Measurements from ENCODE around the gene PDIA3.
"Not testable (repeated sequence)": the region's sequence is repeated elsewhere in the genome, so short reads cannot be mapped to it uniquely, and the experiment has no call there.

DNA sequence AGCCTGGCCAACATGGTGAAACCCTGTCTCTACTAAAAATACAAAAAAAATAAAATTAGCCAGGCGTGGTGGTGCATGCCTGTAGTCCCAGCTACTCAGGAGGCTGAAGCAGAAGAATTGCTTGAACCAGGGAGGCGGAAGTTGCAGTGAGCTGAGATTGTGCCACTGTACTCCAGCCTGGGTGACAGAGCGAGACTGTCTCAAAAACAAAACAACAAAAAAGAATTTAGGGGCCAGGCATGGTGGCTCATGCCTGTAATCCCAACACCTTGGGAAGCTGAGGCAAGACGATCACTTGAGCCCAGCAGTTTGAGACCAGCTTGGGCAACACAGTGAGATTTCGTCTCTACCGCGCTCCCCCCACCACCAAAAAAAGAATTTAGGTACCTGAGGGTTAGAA lies 56.4 kb downstream of the PDIA3 start:
- TF ChIP-seq, protein P1, sequence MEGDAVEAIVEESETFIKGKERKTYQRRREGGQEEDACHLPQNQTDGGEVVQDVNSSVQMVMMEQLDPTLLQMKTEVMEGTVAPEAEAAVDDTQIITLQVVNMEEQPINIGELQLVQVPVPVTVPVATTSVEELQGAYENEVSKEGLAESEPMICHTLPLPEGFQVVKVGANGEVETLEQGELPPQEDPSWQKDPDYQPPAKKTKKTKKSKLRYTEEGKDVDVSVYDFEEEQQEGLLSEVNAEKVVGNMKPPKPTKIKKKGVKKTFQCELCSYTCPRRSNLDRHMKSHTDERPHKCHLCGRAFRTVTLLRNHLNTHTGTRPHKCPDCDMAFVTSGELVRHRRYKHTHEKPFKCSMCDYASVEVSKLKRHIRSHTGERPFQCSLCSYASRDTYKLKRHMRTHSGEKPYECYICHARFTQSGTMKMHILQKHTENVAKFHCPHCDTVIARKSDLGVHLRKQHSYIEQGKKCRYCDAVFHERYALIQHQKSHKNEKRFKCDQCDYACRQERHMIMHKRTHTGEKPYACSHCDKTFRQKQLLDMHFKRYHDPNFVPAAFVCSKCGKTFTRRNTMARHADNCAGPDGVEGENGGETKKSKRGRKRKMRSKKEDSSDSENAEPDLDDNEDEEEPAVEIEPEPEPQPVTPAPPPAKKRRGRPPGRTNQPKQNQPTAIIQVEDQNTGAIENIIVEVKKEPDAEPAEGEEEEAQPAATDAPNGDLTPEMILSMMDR (IDR thresholded peaks at IDR 0.05), result not testable (repeated sequence)
- TF ChIP-seq ZFX (IDR thresholded peaks at IDR 0.05; ENCODE audit: borderline replicate concordance), result not testable (repeated sequence)

All from 22Rv1 (cell line).